Measurements from ENCODE around the gene PPP1R12B.
"Not testable (repeated sequence)": the region's sequence is repeated elsewhere in the genome, so short reads cannot be mapped to it uniquely, and the experiment has no call there.

GRCh38 chr1:202620036-202620435 is 271.5 kb downstream of the PPP1R12B start:
- TF ChIP-seq CTCF, EZH2, EZH2phosphoT487 (IDR thresholded peaks at IDR 0.05): not testable (repeated sequence)

Measured in neural progenitor cell (in vitro differentiated cells).